ENCODE data around the gene REV3L.
A peak's percentile ranks its signal among the peaks of the same experiment; 100 is the strongest.

REV3L gene

GRCh38 chr6:111468329-111469012 lies 14.5 kb downstream of the REV3L start:
- no peak for DNase-seq (ENCODE audit: low spot score)

GRCh38 chr6:111464184-111464583 lies 18.8 kb downstream of the REV3L start:
- DNase-seq (ENCODE audit: low spot score): no peak

DNA sequence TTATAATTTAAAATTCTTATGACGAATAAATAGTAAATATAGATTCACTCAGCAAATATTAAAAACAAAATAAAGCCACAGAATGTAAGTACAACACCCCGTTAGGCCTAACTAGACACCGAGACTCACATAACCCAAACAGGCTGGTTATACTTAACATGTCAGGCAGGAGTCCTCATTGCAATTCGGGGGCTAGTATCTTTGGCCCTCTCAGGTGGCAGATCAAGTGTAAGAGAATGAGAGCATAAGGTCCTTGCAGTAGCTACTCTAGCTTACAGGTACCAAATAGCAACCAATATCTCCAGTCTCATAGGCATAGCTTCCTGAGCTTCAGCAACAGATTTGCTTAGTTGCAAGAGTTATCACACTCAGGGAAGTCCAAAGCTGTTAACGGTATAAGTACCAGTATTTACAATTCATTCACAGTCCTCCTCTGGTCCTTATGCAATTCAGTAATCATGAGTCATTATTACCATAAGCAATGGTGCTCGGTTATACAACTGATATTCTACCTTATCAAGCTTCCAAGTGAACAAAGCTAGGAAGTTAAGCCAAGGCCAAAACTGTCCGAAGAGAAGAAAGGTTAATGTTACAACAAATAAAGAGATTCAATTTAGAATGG lies 20.1 kb downstream of the REV3L start:
- DNase-seq (ENCODE audit: low spot score): no peak

DNA sequence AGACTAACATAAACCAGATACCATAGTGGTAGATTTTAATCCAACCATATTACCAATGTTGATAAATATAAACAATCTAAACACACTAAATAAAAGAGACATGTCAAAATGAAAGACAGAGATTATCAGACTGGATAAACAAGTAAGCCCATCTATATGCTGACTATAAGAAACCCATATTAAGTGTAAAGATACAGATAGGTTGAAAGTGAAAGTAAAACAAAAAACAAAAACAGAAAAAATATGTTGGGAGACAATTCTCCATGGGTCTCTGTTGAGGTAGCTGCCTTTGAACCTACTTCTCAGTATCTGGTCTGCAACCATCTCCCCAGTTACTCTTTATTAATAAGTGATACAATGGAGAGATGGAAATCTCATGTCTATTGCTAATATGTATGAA lies 21.2 kb downstream of the REV3L start:
- DNase-seq (ENCODE audit: low spot score): no peak

DNA sequence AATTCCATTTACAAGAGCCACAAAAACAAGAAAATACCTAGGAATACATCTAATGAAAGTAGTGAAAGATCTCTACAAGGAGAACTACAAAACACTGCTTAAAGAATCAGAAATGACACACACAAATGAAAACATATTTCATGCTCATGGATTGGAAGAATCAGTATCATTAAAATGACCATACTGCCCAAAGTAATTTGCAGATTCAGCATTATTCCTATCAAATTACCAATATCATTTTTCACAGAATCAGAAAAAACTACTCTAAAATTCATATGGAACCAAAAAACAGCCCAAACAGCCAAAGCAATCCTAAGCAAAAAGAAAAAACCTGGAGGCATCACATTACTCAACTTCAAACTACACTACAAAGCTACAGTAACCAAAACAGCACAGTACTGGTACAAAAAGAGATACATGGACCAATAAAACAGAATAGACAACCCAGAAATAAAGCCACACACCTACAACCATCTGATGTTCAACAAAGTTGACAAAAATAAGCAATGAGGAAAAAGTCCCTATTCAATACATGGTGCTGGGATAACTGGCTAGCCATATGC lies 24.3 kb downstream of the REV3L start:
- no peak for DNase-seq (ENCODE audit: low spot score)

- no peak for DNase-seq (ENCODE audit: low spot score)
Measured at GRCh38 chr6:111456208-111456607, 26.8 kb downstream of the REV3L start.

DNA sequence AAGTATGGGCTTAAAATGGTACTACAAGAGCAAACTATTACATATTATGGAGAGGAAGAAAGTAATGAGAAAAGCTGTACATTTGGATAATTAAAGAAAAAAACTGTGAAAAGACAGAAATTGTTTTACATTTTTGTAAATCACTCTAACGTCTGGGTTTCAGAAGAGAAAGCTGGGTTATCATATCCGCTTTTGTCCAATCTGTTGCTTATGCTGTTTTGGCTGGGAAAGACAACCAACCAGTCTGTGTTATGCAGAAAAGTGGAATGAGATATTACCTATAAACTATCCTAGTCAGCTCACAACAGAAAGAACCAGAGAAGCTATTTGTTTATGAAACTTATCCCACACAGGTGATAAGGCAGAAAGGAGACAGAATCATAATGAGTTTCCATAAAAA lies 32.4 kb downstream of the REV3L start:
- DNase-seq (ENCODE audit: low spot score): no peak

GRCh38 chr6:111450087-111450486 lies 32.9 kb downstream of the REV3L start:
- DNase-seq (ENCODE audit: low spot score): no peak

- no peak for DNase-seq (ENCODE audit: low spot score)
Measured at GRCh38 chr6:111449129-111449528, 33.9 kb downstream of the REV3L start.

DNA sequence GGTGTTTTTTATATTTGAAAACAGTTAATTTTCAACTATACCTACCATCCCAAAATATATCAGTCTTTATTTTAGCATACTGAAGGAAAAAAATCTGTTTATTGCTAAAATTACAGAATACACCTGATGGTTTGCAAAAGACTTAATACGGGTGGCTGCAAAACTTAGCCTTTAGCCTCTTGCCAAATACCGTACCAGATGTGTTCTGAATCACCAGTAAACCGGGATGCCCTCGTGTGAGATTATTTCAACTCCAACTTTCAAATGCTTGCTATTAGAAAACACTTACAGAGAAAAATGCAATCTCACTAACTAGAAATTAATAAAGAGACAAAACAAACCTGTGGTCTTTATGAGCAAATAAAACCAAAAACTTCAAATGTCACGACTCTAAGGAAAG lies 36.0 kb downstream of the REV3L start:
- no peak for DNase-seq (ENCODE audit: low spot score)

DNA sequence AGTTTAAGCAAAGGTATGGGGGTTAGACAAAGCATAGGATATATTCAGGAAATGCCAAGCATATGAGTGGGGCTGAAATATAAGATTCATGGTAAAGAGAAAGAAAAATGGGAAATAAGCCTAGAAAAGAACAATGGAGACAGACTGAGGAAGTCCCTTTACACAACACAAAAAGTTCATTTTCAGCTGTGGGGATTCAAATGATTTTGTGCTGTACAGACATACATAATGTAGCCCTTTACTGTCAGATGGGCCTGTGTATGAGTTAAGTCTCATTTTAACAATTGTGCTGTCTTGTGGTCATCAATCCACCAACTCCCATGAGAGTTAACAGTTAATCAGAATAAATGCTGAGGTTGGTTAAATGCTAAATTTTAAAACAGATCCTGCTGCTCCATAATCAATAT lies 37.2 kb downstream of the REV3L start:
- no peak for DNase-seq (ENCODE audit: low spot score)

DNA sequence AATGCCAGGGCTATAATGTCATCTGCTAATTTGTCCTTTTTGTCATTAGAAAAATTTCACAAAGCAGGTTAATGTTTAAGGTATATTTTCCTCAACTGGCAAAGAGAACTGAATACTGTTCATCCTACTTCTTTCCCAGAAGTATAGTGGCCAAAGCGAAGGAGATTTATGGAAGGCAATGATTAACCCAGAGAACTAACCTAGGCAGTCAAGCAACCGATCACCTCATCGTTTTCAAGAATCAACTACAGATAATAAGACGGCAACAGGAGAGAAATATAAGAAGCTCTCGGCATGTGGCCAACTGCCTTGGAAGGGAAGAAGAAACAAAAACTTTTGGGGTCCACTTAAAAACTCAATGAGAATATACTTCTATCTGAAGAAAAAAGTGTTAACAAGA lies 38.2 kb downstream of the REV3L start:
- no peak for DNase-seq (ENCODE audit: low spot score)

GRCh38 chr6:111441678-111442243 lies 41.3 kb downstream of the REV3L start:
- peak; percentile 19 for DNase-seq (ENCODE audit: low spot score)

- DNase-seq (ENCODE audit: low spot score): no peak
Measured at GRCh38 chr6:111439171-111439570, 43.8 kb downstream of the REV3L start.

- no peak for DNase-seq (ENCODE audit: low spot score)
Measured at GRCh38 chr6:111437573-111437972, 45.4 kb downstream of the REV3L start.

DNA sequence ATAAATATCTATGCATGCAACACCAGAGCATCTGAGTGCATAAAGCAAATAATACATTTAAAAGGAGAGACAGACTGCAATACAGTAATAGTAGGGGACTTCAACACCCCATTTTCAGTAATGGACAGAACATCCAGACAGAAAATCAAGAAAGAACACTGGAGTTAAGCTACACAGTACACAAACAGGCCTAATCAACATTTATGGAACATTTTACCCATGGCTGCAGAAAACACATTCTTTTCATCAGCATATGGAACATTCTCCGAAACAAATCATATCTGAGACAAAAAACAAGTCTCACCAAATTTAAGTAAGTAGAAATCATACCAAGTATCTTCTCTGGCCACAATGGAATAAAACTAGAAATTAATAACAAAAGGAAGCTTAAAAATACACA lies 50.5 kb downstream of the REV3L start:
- DNase-seq (ENCODE audit: low spot score): no peak

DNA sequence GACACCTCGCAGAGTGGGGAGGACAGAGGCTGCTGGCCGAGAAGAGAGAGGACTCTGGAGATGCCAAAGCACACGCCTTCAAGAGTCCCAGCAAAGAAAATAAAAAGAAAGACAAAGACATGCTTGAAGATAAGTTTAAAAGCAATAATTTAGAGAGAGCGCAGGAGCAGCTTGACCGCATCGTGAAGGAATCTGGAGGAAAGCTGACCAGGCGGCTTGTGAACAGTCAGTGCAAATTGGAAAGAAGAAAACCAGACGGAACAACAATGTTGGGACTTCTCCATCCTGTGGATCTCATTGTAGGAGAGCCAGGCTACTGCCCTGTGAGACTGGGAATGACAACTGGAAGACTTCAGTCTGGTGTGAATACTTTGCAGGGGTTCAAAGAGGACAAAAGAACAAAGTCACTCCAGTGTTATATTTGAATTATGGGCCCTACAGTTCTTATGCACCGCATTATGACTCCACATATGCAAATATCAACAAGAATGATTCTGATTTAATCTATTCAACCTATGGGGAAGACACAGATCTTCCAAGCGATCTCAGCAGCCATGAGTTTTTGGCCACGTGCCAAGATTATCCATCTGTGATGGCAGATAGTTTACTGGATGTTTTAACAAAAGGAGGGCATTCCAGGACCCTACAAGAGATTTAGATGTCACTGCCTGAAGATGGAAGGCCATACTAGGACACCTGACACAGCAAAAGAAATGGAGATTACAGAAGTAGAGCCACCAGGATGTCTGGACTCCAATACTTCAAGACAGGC lies 52.2 kb downstream of the REV3L start:
- no peak for DNase-seq (ENCODE audit: low spot score)

DNA sequence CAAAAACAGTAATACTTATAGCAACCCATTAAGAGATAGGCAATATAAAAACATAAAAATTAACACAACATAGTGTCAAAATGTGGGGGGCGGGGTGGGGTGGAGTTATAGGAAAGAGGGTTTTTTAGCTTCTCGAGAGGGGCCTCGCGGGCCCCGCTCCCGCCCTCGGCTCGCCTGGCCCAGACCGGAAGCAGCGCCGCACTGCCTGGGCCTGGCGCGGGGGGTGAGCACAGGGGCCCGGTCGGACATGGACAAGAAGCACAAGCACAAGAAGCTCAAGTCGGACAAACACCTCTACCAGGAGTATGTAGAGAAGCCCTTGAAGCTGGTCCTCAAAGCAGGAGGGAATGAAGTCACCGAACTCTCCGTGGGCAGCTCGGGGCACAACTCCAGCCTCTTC lies 53.4 kb downstream of the REV3L start:
- no peak for DNase-seq (ENCODE audit: low spot score)

DNA sequence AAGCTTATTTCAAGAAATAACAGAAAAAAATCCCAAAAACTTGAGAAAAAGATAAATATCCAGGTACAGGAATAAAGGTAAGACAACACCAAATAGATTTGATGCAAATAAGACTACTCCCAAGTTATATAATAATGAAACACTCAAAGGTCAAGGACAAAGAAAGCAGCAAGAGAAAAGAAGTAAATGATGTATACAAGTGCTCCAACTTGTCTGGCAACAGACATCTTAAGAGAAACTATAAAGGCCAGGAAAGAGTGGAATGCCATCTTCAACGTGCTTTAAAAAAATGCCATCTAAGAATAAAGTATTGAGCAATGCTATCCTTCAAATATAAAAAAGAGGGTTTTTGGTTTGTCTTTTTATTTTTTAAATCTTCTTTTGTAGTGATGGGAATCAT lies 54.2 kb downstream of the REV3L start:
- no peak for DNase-seq (ENCODE audit: low spot score)

DNA sequence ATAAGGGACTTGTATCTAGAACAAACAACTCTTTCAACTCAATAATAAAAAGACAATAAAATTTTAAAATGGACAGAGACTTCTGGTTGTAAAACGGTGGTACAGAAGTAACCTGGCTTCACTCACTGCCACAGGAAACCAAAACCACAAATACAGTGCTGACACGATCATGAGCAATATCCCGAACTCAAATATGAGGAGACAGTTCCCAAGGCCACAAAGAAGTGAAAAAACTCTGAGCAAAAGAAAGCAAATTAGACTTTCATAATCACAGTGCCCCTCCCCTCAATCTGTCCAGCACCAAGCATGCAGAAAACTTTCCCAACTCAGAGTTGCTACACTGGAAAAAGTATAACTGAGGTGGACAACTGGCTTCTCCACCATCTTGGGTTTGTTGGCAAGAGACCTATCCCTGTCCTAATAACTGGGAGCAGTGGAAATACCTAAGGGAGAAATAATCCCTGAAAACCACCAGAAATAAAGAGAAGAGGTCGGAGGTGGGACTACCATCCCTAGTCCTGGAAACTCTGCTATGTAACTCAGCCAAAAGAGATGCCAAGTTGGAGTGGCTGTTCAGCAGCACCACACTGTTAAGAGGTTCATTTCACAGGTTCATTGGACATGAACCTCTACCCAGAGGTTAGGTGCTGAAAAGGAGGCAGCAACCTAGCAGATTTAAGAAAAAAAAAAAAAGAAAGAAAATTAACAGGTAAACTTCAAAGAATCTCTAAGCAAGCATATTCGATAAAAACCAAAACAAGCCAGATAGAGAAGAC lies 55.5 kb downstream of the REV3L start:
- no peak for DNase-seq (ENCODE audit: low spot score)

DNA sequence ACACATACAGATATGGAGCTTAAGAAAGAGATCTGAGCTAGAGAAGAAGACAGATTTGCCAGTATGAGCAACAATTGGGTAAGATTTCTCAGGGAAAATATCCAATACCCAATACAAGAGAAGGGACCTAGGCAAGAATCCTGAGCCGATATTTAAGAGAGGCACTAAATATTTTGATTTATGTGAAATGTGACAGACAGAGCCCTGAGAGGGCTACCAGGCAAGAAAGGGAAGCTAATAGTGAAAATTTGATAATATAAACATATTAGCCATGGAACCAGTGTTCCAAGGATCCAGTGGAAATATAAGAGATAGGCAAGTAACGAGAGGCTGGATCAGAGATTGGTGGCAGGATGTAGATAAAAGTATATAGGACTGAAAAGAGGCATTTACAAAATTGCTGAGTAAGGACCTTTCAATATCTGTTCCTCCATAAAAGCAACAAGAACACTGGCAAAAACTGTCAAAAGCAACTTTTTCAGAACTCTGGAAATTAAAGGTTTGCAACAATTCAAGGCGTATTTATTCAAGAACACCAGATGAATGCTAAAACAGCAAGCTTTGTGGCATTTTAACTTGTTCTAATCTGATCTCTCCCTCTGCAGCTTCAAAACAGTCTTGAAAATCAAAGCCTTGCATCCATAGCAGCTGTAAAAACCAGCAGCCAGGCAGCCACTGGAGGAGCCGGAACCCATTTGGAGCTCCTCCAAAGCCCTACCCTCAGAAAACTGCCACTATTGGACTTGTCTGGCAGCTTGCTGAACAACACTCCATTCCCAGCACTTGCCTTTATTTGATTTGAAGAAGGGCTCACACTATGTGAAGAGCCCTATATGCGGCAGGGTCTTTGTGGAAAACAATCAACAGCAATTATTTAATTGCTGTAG lies 58.8 kb downstream of the REV3L start:
- peak; percentile 85 for DNase-seq (ENCODE audit: low spot score)
